Measurements from ENCODE around the gene BRICD5. TPM values are rescaled to one million over a fixed set of nuclear protein-coding genes. Genes with fewer than 3 reads are reported as not detected.
"Not testable (repeated sequence)": the region's sequence is repeated elsewhere in the genome, so short reads cannot be mapped to it uniquely, and the experiment has no call there.

Gene BRICD5
- total RNA-seq, 4 donors from 2014 or later, result 3.8 to 44.6 (median 12.0) TPM

DNA sequence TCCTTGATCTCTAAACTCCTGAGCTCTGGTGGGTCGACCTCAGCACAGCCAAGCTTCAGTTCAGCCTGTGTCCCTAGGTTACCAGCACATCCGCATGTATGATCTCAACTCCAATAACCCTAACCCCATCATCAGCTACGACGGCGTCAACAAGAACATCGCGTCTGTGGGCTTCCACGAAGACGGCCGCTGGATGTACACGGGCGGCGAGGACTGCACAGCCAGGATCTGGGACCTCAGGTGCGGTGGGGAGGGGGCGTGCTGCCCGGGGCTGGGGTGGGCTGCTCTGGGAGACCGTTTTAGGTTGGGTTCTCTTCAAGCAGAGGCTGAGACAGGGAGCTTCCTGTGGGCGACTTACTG lies 4.3 kb downstream of the BRICD5 start:
- no peak for TF ChIP-seq POLR2A (IDR thresholded peaks at IDR 0.05)
- TF ChIP-seq, protein P1, sequence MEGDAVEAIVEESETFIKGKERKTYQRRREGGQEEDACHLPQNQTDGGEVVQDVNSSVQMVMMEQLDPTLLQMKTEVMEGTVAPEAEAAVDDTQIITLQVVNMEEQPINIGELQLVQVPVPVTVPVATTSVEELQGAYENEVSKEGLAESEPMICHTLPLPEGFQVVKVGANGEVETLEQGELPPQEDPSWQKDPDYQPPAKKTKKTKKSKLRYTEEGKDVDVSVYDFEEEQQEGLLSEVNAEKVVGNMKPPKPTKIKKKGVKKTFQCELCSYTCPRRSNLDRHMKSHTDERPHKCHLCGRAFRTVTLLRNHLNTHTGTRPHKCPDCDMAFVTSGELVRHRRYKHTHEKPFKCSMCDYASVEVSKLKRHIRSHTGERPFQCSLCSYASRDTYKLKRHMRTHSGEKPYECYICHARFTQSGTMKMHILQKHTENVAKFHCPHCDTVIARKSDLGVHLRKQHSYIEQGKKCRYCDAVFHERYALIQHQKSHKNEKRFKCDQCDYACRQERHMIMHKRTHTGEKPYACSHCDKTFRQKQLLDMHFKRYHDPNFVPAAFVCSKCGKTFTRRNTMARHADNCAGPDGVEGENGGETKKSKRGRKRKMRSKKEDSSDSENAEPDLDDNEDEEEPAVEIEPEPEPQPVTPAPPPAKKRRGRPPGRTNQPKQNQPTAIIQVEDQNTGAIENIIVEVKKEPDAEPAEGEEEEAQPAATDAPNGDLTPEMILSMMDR (IDR thresholded peaks at IDR 0.05), result no peak
- peaks cover 17 to 20% of the 10 kb centered on the region in 2 donors for H3K36me3 ChIP-seq
- intact Hi-C loops (cut with DNase I), result no loop called here
- no peak for DNase-seq
- WGBS, 2 donors, result 86 to 89% methylated on average over 16 to 18 of the region's 18 CpGs
- peak overlapping the region in 2 of 3 donors; percentile 75 to 92 for H3K4me3 ChIP-seq (replicated peaks in 1 of 3)
- peak overlapping the region in 2 of 3 donors; percentile 99 for H3K27ac ChIP-seq
- H3K27me3 ChIP-seq, result no peaks in the 10 kb centered on the region
- H3K4me1 ChIP-seq, result peaks cover 13 to 14% of the 10 kb centered on the region in 2 donors
- no peaks in the 10 kb centered on the region for H3K9me3 ChIP-seq

DNA sequence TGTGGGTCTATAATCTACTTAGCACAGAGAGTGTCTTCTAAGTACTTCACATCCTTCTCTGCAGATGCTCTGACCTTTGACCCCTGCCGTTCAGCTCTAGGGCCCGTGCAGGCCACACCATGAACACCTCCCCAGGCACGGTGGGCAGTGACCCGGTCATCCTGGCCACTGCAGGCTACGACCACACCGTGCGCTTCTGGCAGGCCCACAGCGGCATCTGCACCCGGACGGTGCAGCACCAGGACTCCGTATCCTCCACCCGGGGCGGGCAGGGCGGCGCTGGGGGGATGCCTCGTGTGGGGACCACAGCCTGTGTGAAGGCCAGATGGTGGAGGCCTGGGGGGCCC lies 4.7 kb downstream of the BRICD5 start:
- intact Hi-C loops (cut with DNase I), result no loop called here
- Histone ChIP-seq H3K9me3 (no peaks in the 10 kb centered on the region), H3K27ac (peak overlapping the region; percentile 99), H3K4me3 (replicated peaks in 1 of 3) (peak overlapping the region; percentile 75 to 92 (median 90)), H3K27me3 (no peaks in the 10 kb centered on the region), H3K4me1 (peaks cover 12 to 14% of the 10 kb centered on the region in 2 donors), H3K36me3 (peaks cover 17 to 20% of the 10 kb centered on the region in 2 donors)
- no peak for DNase-seq
- 0% methylated on average over 1 of the region's 16 CpGs; no CpG with 5 or more reads in 1 of the 2 donors for WGBS, 2 donors
- no peak for TF ChIP-seq POLR2A (IDR thresholded peaks at IDR 0.05)
- TF ChIP-seq, protein P1 (IDR thresholded peaks at IDR 0.05), result no peak

DNA sequence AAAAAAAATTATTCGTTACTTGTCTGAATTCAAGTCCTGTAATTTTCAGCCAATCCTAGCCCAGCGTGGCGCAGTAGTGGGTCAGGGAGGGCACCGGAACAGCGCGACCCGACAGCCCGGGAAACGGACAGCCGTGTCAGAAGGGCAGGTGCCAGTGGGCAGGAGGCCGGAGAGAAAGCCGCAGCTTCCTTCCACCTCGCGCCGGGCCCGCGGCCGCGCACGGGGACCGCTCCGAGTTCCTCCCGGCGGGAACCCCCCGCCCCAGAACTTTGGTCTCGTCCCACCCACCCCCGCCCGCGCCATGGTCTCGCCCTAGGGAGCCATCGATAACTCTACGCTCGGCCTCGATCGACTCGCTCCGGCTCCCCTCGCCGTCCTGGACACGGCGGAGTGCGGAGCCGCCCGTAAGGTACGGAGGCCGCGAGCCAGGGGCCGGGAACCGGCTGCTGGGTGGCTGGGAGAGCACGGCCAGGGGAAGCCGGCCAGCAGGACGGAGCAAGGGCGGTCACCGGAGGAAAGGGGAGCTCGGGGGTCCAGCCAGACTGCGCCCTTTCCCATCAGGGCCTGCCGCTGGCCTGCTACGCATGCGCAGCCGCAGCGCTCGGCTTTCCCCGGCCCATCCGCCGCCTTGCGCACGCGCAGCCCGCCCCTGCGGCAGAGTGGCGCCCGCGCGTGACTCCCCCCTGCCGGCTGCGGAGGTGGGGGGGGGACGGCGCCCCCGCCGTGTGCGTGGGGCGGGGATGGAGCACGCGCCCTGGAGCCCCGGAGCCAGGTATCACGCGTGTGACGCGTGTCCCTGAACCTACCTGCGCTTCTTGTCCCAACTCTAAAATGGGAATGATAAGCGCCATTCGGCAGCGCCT lies 5.3 kb downstream of the BRICD5 start, which contains the start of gene MLST8:
Gene MLST8 (plus strand): TSS at position 351 of the 863 bp plus-strand sequence. CDS start 632 bp downstream, outside the sequence.
- peaks cover 17 to 20% of the 10 kb centered on the region in 2 donors for H3K36me3 ChIP-seq
- WGBS, 2 donors, result 0 to 2% methylated on average over 15 to 19 of the region's 93 CpGs
- peaks cover 12 to 14% of the 10 kb centered on the region in 2 donors for H3K4me1 ChIP-seq
- intact Hi-C loops (cut with DNase I), result no loop called here
- no peaks in the 10 kb centered on the region for H3K27me3 ChIP-seq
- peak within 1 kb of the TSS; percentile 99 for H3K27ac ChIP-seq
- DNase-seq, result peak; percentile 81 to 85
- no peaks in the 10 kb centered on the region for H3K9me3 ChIP-seq
- TF ChIP-seq POLR2A (IDR thresholded peaks at IDR 0.05), result peak; percentile 46 to 78
- TF ChIP-seq, protein P1 (IDR thresholded peaks at IDR 0.05), result peak in 1 of 6 experiments; percentile 17
- H3K4me3 ChIP-seq (replicated peaks in 1 of 3), result peak within 1 kb of the TSS; percentile 75 to 92 (median 90)

DNA sequence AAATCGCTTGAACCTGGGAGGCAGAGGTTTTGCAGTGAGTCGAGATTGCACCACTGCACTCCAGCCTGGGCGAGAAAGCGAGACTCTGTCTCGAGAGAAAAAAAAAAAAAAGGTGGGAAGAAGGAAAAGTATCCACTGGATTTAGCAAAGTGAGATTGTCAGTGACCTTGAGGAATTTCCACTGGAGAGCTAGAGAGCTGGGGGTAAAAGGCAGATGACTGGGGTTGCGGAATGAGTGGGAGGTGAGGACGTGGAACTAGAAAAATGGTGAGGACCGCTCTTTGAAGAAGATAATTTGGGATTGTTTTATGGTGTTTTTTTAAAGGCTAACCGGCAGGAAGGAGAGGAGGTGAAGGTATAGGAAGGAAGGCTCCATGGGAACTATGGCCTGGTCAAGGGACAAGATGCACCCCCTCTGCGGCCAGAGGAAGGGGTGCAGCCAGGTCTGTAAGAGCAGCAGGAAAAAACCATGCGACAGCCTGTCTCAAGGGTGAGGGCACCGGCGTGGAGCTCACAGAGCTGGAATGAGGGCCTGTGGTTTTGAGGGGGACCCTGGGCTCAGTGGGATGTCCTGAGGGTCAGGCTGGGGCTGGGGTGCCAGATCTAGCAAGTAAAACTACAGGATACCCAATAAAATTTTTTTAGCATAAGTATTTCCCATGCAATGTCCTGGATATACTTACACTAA lies 6.1 kb downstream of the BRICD5 start:
- H3K4me3 ChIP-seq (replicated peaks in 1 of 3), result peak overlapping the region; percentile 75 to 92 (median 90)
- WGBS, 2 donors, result 78 to 79% methylated on average over 13 of the region's 13 CpGs
- H3K36me3 ChIP-seq, result peaks cover 17 to 20% of the 10 kb centered on the region in 2 donors

DNA sequence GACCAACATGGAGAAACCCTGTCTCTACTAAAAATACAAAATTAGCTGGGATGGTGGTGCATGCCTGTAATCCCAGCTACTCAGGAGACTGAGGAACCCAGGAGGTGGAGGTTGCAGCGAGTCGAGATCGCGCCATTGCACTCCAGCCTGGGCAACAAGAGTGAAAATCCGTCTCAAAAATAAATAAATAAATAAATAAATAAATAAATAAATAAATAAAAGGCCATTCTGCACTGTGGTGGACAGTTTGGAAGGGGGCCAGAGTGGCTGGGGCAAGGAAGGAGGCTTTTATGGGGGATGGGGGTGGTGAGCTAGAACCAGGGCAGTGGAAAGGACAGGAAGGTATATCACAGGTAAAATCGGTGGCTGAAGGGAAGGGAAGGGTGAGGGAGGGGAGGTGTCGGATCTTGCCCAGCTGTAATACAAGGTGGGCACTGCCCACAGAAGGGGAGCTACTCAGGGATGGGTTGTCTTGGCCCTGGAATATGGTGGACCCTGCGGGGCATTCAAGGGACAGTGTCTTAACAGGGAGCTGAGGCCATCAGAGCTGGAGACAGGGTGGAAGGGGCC lies 7.5 kb downstream of the BRICD5 start:
- H3K27me3 ChIP-seq; H3K4me3 ChIP-seq (replicated peaks in 1 of 3); DNase-seq; intact Hi-C loops (cut with DNase I); H3K27ac ChIP-seq; H3K9me3 ChIP-seq; H3K36me3 ChIP-seq: not testable (repeated sequence)
- peaks cover 12 to 14% of the 10 kb centered on the region in 2 donors for H3K4me1 ChIP-seq
- 93 to 96% methylated on average over 8 of the region's 8 CpGs for WGBS, 2 donors

More for the DNA sequence above, 6.1 kb downstream of the BRICD5 start:
- no peaks in the 10 kb centered on the region for H3K9me3 ChIP-seq
- no peaks in the 10 kb centered on the region for H3K27me3 ChIP-seq
- no peak for DNase-seq
- H3K27ac ChIP-seq, result peak overlapping the region; percentile 99
- H3K4me1 ChIP-seq, result peaks cover 12 to 14% of the 10 kb centered on the region in 2 donors
- no peak for TF ChIP-seq POLR2A (IDR thresholded peaks at IDR 0.05)
- TF ChIP-seq, protein P1 (IDR thresholded peaks at IDR 0.05), result no peak
- intact Hi-C loops (cut with DNase I), result no loop called here

Data from thyroid gland (tissue), 4 donors.